CD14-positive monocyte (primary cell): Measurements from ENCODE around the gene ZNF500. TPM values are rescaled to one million over a fixed set of nuclear protein-coding genes. Genes with fewer than 3 reads are reported as not detected.

Source experiments
- DNase-seq, 3 donors: peaks; one replicate each; pipeline ENCODE4 v3.0.0-alpha.2; 2011 to 2022
- H2AFZ ChIP-seq: 2 replicates; pipeline ENCODE4 v1.6.0; 2012; ENCODE audit warnings: mild to moderate bottlenecking, low read depth, low read length, inconsistent platforms; ENCODE audit not compliant: insufficient read depth, poor library complexity, severe bottlenecking
- H3K27ac ChIP-seq, 2 donors: 1 replicate in 1 of 2; 2 replicates in 1 of 2; pipeline ENCODE4 v1.5.1; 2012 to 2013; ENCODE audit warnings: low read length in 2 of 2, control low read depth in 1 of 2, inconsistent platforms in 1 of 2, low read depth in 1 of 2, mild to moderate bottlenecking in 1 of 2
- H3K27me3 ChIP-seq, 2 donors: one replicate each; pipeline versions ENCODE4 v1.6.0 to v1.6.1; 2011 to 2013; ENCODE audit warnings: low read length in 2 of 2; ENCODE audit not compliant: control insufficient read depth in 2 of 2, insufficient read depth in 2 of 2
- H3K36me3 ChIP-seq, 2 donors: replicated peaks in 1 of 2; 1 replicate in 1 of 2; 2 replicates in 1 of 2; pipeline versions ENCODE4 v1.5.1 to v1.6.1; 2012 to 2013; ENCODE audit warnings: low read length in 2 of 2, control low read depth in 1 of 2, inconsistent platforms in 1 of 2, mild to moderate bottlenecking in 1 of 2; ENCODE audit not compliant: insufficient read depth in 2 of 2, control insufficient read depth in 1 of 2
- H3K4me1 ChIP-seq, 2 donors: 1 replicate in 1 of 2; 2 replicates in 1 of 2; pipeline versions ENCODE4 v1.5.1 to v1.6.1; 2012 to 2013; ENCODE audit warnings: low read length in 2 of 2, control low read depth in 1 of 2, inconsistent platforms in 1 of 2, mild to moderate bottlenecking in 1 of 2, moderate library complexity in 1 of 2; ENCODE audit not compliant: insufficient read depth in 2 of 2, control insufficient read depth in 1 of 2
- H3K4me2 ChIP-seq: replicated peaks from 2 replicates; pipeline ENCODE3; 2012; ENCODE audit warnings: low read length, moderate library complexity, mild to moderate bottlenecking; ENCODE audit not compliant: poor library complexity, severe bottlenecking; ENCODE audit errors: extremely low read depth
- H3K4me3 ChIP-seq, 3 experiments: fragments of 200-600 bp in 1 of 3; sonication (generic) in 1 of 3; replicated peaks in 1 of 3; 1 replicate in 2 of 3; 2 replicates in 1 of 3; pipeline ENCODE4 v1.5.1; 2011 to 2013; ENCODE audit warnings: low read length in 3 of 3, mild to moderate bottlenecking in 3 of 3, control low read depth in 2 of 3, low read depth in 2 of 3, inconsistent platforms in 1 of 3, moderate library complexity in 1 of 3
- H3K79me2 ChIP-seq: 2 replicates; pipeline ENCODE4 v1.6.0; 2012; ENCODE audit warnings: mild to moderate bottlenecking, control low read depth, inconsistent platforms, low read length, moderate library complexity; ENCODE audit not compliant: insufficient read depth
- H3K9ac ChIP-seq: 2 replicates; pipeline ENCODE4 v1.6.0; 2017; ENCODE audit warnings: low read length, mild to moderate bottlenecking; ENCODE audit not compliant: insufficient read depth, poor library complexity, severe bottlenecking
- H3K9me3 ChIP-seq, 2 donors: replicated peaks in 1 of 2; 1 replicate in 1 of 2; 2 replicates in 1 of 2; pipeline versions ENCODE4 v1.5.1 to v1.6.1; 2012 to 2013; ENCODE audit warnings: low read length in 2 of 2, control low read depth in 1 of 2; ENCODE audit not compliant: control insufficient read depth in 1 of 2, insufficient read depth in 1 of 2
- H4K20me1 ChIP-seq: 2 replicates; pipeline ENCODE4 v1.6.0; 2012; ENCODE audit warnings: mild to moderate bottlenecking, low read length, control low read depth, moderate library complexity; ENCODE audit not compliant: insufficient read depth
- H3K27ac Mint-ChIP-seq, 7 donors: one replicate each; pipeline ENCODE4 v1.8.0; 2020; ENCODE audit warnings: mild to moderate bottlenecking in 7 of 7, mixed read lengths in 7 of 7, moderate library complexity in 6 of 7, inconsistent platforms in 2 of 7
- H3K27me3 Mint-ChIP-seq, 3 donors: one replicate each; pipeline ENCODE4 v1.8.0; 2021 to 2022; ENCODE audit warnings: low read depth in 3 of 3, mild to moderate bottlenecking in 3 of 3, mixed read lengths in 3 of 3, moderate library complexity in 3 of 3, inconsistent platforms in 1 of 3
- H3K36me3 Mint-ChIP-seq, 2 donors: one replicate each; pipeline ENCODE4 v1.8.0; 2020; ENCODE audit warnings: mixed read lengths in 2 of 2, inconsistent platforms in 1 of 2, mild to moderate bottlenecking in 1 of 2
- H3K4me1 Mint-ChIP-seq: one replicate; pipeline ENCODE4 v1.8.0; 2020; ENCODE audit warnings: mild to moderate bottlenecking, mixed read lengths
- H3K4me3 Mint-ChIP-seq, 2 donors: one replicate each; pipeline ENCODE4 v1.8.0; 2020; ENCODE audit warnings: mild to moderate bottlenecking in 2 of 2, mixed read lengths in 2 of 2, moderate library complexity in 1 of 2
- H3K9me3 Mint-ChIP-seq, 7 donors: one replicate each; pipeline ENCODE4 v1.8.0; 2020 to 2022; ENCODE audit warnings: mixed read lengths in 7 of 7, mild to moderate bottlenecking in 6 of 7, moderate library complexity in 6 of 7, inconsistent platforms in 2 of 7
- WGBS: methylation state at CpG from one replicate; pipeline ENCODE4 v1.1.5; 2013; ENCODE audit warnings: missing lambda C conversion rate; ENCODE audit not compliant: insufficient coverage; 5-methylcytosine and 5-hydroxymethylcytosine counted together
- intact Hi-C, 2 donors: fragments of 100-400 bp; cut with micrococcal nuclease; formaldehyde crosslinking; loops; one replicate each; pipeline versions ENCODE4 v1.15.0 to v1.15.1; 2023
- polyA plus RNA-seq, 3 donors: library from polyadenylated mRNA; depleted of rRNA in 1 of 3; unstranded in 2 of 3; stranded (reverse) in 1 of 3; fragments of 300-500 nt in 2 of 3; fragments of >200 nt in 1 of 3; fragmentation: Illumina TruSeq in 2 of 3; gene quantifications; 1 replicate in 2 of 3; 2 replicates in 1 of 3; pipeline ENCODE4 v1.2.3, GENCODE V29; 2012 to 2021
- TF ChIP-seq, protein P1 (sequence below): fragments of 200-600 bp; IDR thresholded peaks from one replicate; pipeline ENCODE4 v1.8.0; 2022; ENCODE audit warnings: antibody characterized with exemption, mild to moderate bottlenecking

ZNF500 gene
- polyA plus RNA-seq, 3 donors: 2.4 to 5.6 (median 5.2) TPM

DNA sequence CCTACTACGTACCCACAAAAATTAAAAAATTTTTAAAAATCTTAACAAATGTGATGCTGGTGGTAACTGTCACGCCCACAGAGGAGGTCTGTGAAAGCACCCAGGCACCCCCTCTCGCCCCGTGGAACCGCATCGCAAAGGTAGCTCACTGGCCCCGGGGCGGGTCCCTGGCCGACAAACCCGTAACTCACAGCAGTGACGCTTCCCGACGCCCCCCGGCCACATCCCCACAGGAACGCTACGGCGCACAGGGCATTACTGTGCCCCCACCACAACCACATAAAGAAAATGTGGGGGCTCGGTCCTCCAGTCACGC, 33.3 kb downstream of the ZNF500 start:
- Histone ChIP-seq H3K4me3 (peak overlapping the region; percentile 61 to 100 (median 89)), H3K36me3 (peaks cover 10 to 23% of the 10 kb centered on the region in 2 donors), H3K9me3 (no peaks in the 10 kb centered on the region), H4K20me1 (no peaks in the 10 kb centered on the region), H3K27ac (peak overlapping the region in 1 of 2 donors; percentile 50), H3K4me2 (peak overlapping the region; percentile 99), H3K4me1 (peaks cover 16 to 20% of the 10 kb centered on the region in 2 donors), H2AFZ (peak overlapping the region; percentile 97), H3K79me2 (peaks cover 10% of the 10 kb centered on the region), H3K27me3 (no peaks in the 10 kb centered on the region), H3K9ac (peak overlapping the region; percentile 60)
- peaks cover 14% of the 10 kb centered on the region for H3K4me1 Mint-ChIP-seq
- DNase-seq: no peak
- H3K4me3 Mint-ChIP-seq: peak overlapping the region; percentile 87 to 99
- peaks cover 12 to 18% of the 10 kb centered on the region in 2 donors for H3K36me3 Mint-ChIP-seq
- TF ChIP-seq, protein P1, sequence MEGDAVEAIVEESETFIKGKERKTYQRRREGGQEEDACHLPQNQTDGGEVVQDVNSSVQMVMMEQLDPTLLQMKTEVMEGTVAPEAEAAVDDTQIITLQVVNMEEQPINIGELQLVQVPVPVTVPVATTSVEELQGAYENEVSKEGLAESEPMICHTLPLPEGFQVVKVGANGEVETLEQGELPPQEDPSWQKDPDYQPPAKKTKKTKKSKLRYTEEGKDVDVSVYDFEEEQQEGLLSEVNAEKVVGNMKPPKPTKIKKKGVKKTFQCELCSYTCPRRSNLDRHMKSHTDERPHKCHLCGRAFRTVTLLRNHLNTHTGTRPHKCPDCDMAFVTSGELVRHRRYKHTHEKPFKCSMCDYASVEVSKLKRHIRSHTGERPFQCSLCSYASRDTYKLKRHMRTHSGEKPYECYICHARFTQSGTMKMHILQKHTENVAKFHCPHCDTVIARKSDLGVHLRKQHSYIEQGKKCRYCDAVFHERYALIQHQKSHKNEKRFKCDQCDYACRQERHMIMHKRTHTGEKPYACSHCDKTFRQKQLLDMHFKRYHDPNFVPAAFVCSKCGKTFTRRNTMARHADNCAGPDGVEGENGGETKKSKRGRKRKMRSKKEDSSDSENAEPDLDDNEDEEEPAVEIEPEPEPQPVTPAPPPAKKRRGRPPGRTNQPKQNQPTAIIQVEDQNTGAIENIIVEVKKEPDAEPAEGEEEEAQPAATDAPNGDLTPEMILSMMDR: no peak
- peaks cover 0 to 2% (median 0%) of the 10 kb centered on the region in 3 donors for H3K27me3 Mint-ChIP-seq
- 0% methylated on average over 17 of the region's 19 CpGs for WGBS
- peak overlapping the region in 1 of 7 donors; percentile 58 for H3K27ac Mint-ChIP-seq
- intact Hi-C loops: loop anchor here (1.0 to 5.0 kb wide), 4 partner anchors 33 to 69 kb away; partner anchors contain the start of genes ROGDI (in 2 of the 2), ZNF500 (in 2 of the 2) and NUDT16L1 (in 1 of the 2)
- no peaks in the 10 kb centered on the region for H3K9me3 Mint-ChIP-seq

DNA sequence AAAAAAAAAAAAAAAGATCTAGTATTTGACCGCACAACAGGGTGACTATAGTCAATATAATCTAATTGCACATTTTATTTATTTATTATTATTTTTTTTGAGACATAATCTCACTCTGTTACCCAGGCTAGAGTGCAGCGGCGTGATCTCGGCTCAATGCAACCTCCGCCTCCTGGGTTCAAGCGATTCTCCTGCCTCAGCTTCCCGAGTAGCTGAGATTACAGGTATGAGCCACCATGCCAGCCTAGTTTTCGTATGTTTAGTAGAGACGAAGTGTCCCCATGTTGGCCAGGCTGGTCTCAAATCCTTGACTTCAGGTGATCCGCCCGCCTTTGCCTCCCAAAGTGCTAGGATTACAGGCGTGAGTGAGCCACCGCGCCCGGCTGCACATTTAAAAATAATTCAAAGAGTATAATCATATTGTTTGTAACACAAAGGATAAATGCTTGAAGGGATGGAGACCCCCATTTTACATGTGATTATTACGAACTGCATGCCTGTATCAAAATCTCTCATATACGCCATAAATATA, 33.7 kb downstream of the ZNF500 start:
- no peak for DNase-seq
- Mint-ChIP-seq H3K36me3 (peaks cover 16 to 22% of the 10 kb centered on the region in 2 donors), H3K27ac (peak overlapping the region in 1 of 7 donors; percentile 20), H3K27me3 (peaks cover 0 to 2% (median 0%) of the 10 kb centered on the region in 3 donors), H3K9me3 (no peaks in the 10 kb centered on the region), H3K4me1 (peaks cover 14% of the 10 kb centered on the region), H3K4me3 (peak overlapping the region; percentile 87 to 99)
- Histone ChIP-seq H3K27ac (peak overlapping the region in 1 of 2 donors; percentile 50), H3K36me3 (peaks cover 14 to 28% of the 10 kb centered on the region in 2 donors), H2AFZ (peak overlapping the region; percentile 97), H3K4me1 (peaks cover 16 to 20% of the 10 kb centered on the region in 2 donors), H3K4me3 (peak overlapping the region; percentile 61 to 100 (median 89)), H3K27me3 (no peaks in the 10 kb centered on the region), H3K9ac (peak overlapping the region; percentile 60), H4K20me1 (no peaks in the 10 kb centered on the region), H3K9me3 (no peaks in the 10 kb centered on the region), H3K79me2 (peaks cover 10% of the 10 kb centered on the region), H3K4me2 (peak overlapping the region; percentile 99)
- 88% methylated on average over 6 of the region's 17 CpGs for whole genome bisulfite sequencing
- TF ChIP-seq, protein P1: no peak
- intact Hi-C loops: loop anchor here (5.0 kb wide), 1 partner anchor 69 kb away; the partner anchor contains the start of gene ROGDI (in 2 of the 2)
